ENCODE measurements around the gene ZNF827.

ZNF827 gene

GRCh38 chr4:145944886-145945285 is 6.3 kb upstream of the ZNF827 start:
- no peak for DNase-seq (ENCODE audit: extremely low spot score)
- TF ChIP-seq L3MBTL2 (conservative IDR thresholded peaks at IDR 0.05) (no peak), TARDBP (IDR thresholded peaks at IDR 0.05) (no peak), ZNF384 (IDR thresholded peaks at IDR 0.05) (no peak), CTBP1 (IDR thresholded peaks at IDR 0.05; ENCODE audit: borderline replicate concordance) (no peak), PKNOX1 (IDR thresholded peaks at IDR 0.05) (no peak), HDGF (IDR thresholded peaks at IDR 0.05; ENCODE audit: borderline replicate concordance) (no peak), BHLHE40 (IDR thresholded peaks at IDR 0.05; ENCODE audit: borderline replicate concordance) (no peak), SUZ12 (IDR thresholded peaks at IDR 0.05) (no peak), FOXA1 (IDR thresholded peaks at IDR 0.05) (no peak), ARNT (IDR thresholded peaks at IDR 0.05) (no peak), FOXM1 (IDR thresholded peaks at IDR 0.05; ENCODE audit: borderline replicate concordance) (no peak), NFRKB (IDR thresholded peaks at IDR 0.05) (no peak), LEF1 (IDR thresholded peaks at IDR 0.05; ENCODE audit: borderline replicate concordance) (no peak), FOXK2 (IDR thresholded peaks at IDR 0.05) (no peak), SP1 (IDR thresholded peaks at IDR 0.05) (no peak), ELF4 (IDR thresholded peaks at IDR 0.05) (no peak)
- ChIA-PET POLR2A (no interaction called here), CTCF (interaction anchor here (0.6 kb wide), 2 partner anchors 29 to 138 kb away, joined by 3 to 4 read pairs; no protein-coding TSS in a partner anchor)

- DNase-seq (ENCODE audit: extremely low spot score) = no peak
- CTCF ChIA-PET = no interaction called here
- TF ChIP-seq ARNT (IDR thresholded peaks at IDR 0.05) (no peak), HDGF (IDR thresholded peaks at IDR 0.05; ENCODE audit: borderline replicate concordance) (no peak), L3MBTL2 (conservative IDR thresholded peaks at IDR 0.05) (no peak), TARDBP (IDR thresholded peaks at IDR 0.05) (no peak), FOXA1 (IDR thresholded peaks at IDR 0.05) (no peak), SP1 (IDR thresholded peaks at IDR 0.05) (no peak), LEF1 (IDR thresholded peaks at IDR 0.05; ENCODE audit: borderline replicate concordance) (no peak)
- POLR2A ChIA-PET = interaction anchor here (1.1 to 1.6 kb wide), 2 partner anchors 10 to 12 kb away, joined by 4 to 6 read pairs; no protein-coding TSS in a partner anchor
Measured at GRCh38 chr4:145939856-145940255, 1.2 kb upstream of the ZNF827 start.

- DNase-seq (ENCODE audit: extremely low spot score) = no peak
- no peak for TF ChIP-seq FOXK2 (IDR thresholded peaks at IDR 0.05)
- TF ChIP-seq SP1 (IDR thresholded peaks at IDR 0.05) = no peak
- no peak for TF ChIP-seq TARDBP (IDR thresholded peaks at IDR 0.05)
- TF ChIP-seq SUZ12 (IDR thresholded peaks at IDR 0.05) = no peak
- no peak for TF ChIP-seq ZNF384 (IDR thresholded peaks at IDR 0.05)
- no peak for TF ChIP-seq BHLHE40 (IDR thresholded peaks at IDR 0.05; ENCODE audit: borderline replicate concordance)
- TF ChIP-seq ARNT (IDR thresholded peaks at IDR 0.05) = no peak
- no peak for TF ChIP-seq LEF1 (IDR thresholded peaks at IDR 0.05; ENCODE audit: borderline replicate concordance)
- TF ChIP-seq ELF4 (IDR thresholded peaks at IDR 0.05) = no peak
- TF ChIP-seq CTBP1 (IDR thresholded peaks at IDR 0.05; ENCODE audit: borderline replicate concordance) = no peak
- no peak for TF ChIP-seq FOXA1 (IDR thresholded peaks at IDR 0.05)
- TF ChIP-seq NFRKB (IDR thresholded peaks at IDR 0.05) = no peak
- TF ChIP-seq PKNOX1 (IDR thresholded peaks at IDR 0.05) = no peak
- no peak for TF ChIP-seq FOXM1 (IDR thresholded peaks at IDR 0.05; ENCODE audit: borderline replicate concordance)
- no peak for TF ChIP-seq HDGF (IDR thresholded peaks at IDR 0.05; ENCODE audit: borderline replicate concordance)
- no peak for TF ChIP-seq L3MBTL2 (conservative IDR thresholded peaks at IDR 0.05)
- CTCF ChIA-PET = interaction anchor here (0.8 kb wide), 1 partner anchor 13 kb away, joined by 3 read pairs; no protein-coding TSS in a partner anchor
- POLR2A ChIA-PET = interaction anchor here (0.7 to 1.6 kb wide), 3 partner anchors 9 to 267 kb away, joined by 3 to 6 read pairs (median 4); no protein-coding TSS in a partner anchor
Measured at GRCh38 chr4:145939441-145939750, 773 bp upstream of the ZNF827 start.

GRCh38 chr4:145937971-145938611 is 532 bp downstream of the ZNF827 start:
- ChIA-PET CTCF (no interaction called here), POLR2A (interaction anchor here (1.6 kb wide), 1 partner anchor 8 kb away, joined by 6 read pairs; no protein-coding TSS in a partner anchor)
- DNase-seq (ENCODE audit: extremely low spot score) = peak; percentile 20
- TF ChIP-seq LEF1 (IDR thresholded peaks at IDR 0.05; ENCODE audit: borderline replicate concordance) (no peak), FOXM1 (IDR thresholded peaks at IDR 0.05; ENCODE audit: borderline replicate concordance) (no peak), FOXK2 (IDR thresholded peaks at IDR 0.05) (no peak), ZNF384 (IDR thresholded peaks at IDR 0.05) (peak; percentile 37; the same call in 1 of the 2 replicates), TARDBP (IDR thresholded peaks at IDR 0.05) (no peak), HDGF (IDR thresholded peaks at IDR 0.05; ENCODE audit: borderline replicate concordance) (no peak), BHLHE40 (IDR thresholded peaks at IDR 0.05; ENCODE audit: borderline replicate concordance) (no peak), L3MBTL2 (conservative IDR thresholded peaks at IDR 0.05) (no peak)

- ChIA-PET POLR2A (interaction anchor here (1.0 kb wide), 1 partner anchor 10 kb away, joined by 3 read pairs; no protein-coding TSS in a partner anchor), CTCF (no interaction called here)
Measured at GRCh38 chr4:145936997-145937901, 1.4 kb downstream of the ZNF827 start.

More at GRCh38 chr4:145936997-145937901, 1.4 kb downstream of the ZNF827 start:
- TF ChIP-seq TARDBP (IDR thresholded peaks at IDR 0.05) (no peak), LEF1 (IDR thresholded peaks at IDR 0.05; ENCODE audit: borderline replicate concordance) (no peak), ARNT (IDR thresholded peaks at IDR 0.05) (no peak), FOXM1 (IDR thresholded peaks at IDR 0.05; ENCODE audit: borderline replicate concordance) (no peak), FOXA1 (IDR thresholded peaks at IDR 0.05) (no peak), NFRKB (IDR thresholded peaks at IDR 0.05) (no peak), FOXK2 (IDR thresholded peaks at IDR 0.05) (no peak)
- DNase-seq (ENCODE audit: extremely low spot score) = peak; percentile 64

All from HEK293T (cell line).